Measurements from ENCODE around the gene LINC00237. TPM values are rescaled to one million over a fixed set of nuclear protein-coding genes. Genes with fewer than 3 reads are reported as not detected.

The LINC00237 gene
- total and polyA plus RNA-seq, 9 of the 15 experiments (the other 6 are each of a cell fraction or from before 2014, with no cell fraction given): not detected

GRCh38 chr20:21141825-21142224 lies 35.7 kb upstream of the LINC00237 start (continued):
- no peak for TF ChIP-seq ATF1 (CRISPR knock-in tag; IDR thresholded peaks at IDR 0.05)
- TF ChIP-seq ATF1 (tag; IDR thresholded peaks at IDR 0.05): peak; percentile 31; the same call in 1 of the 2 replicates
- no peak for TF ChIP-seq ZNF280B (CRISPR knock-in tag; IDR thresholded peaks at IDR 0.05)
- no peak for TF ChIP-seq FOXA1 (IDR thresholded peaks at IDR 0.05; ENCODE audit: borderline replicate concordance)
- TF ChIP-seq POLR3G (IDR thresholded peaks at IDR 0.05; ENCODE audit: extremely low read depth, insufficient read length, insufficient replicate concordance): no peak
- TF ChIP-seq HDGF (IDR thresholded peaks at IDR 0.05): 0 out of 2 replicates have a peak, but pooled peaks have one; percentile 36
- TF ChIP-seq PHTF2 (CRISPR knock-in tag; IDR thresholded peaks at IDR 0.05): no peak
- no peak for TF ChIP-seq SMAD2 (IDR thresholded peaks at IDR 0.05; ENCODE audit: low read depth, low read length)
- no peak for TF ChIP-seq PRPF4 (IDR thresholded peaks at IDR 0.05; ENCODE audit: insufficient read depth, low read depth, low read length, poor library complexity, severe bottlenecking)
- TF ChIP-seq TAF7 (tag; IDR thresholded peaks at IDR 0.05): no peak
- TF ChIP-seq RCOR1 (IDR thresholded peaks at IDR 0.05; ENCODE audit: borderline replicate concordance in 1 of 2, low read depth in 2 of 2, low read length in 2 of 2): no peak
- TF ChIP-seq GTF2F1 (IDR thresholded peaks at IDR 0.05; ENCODE audit: low read depth, low read length): no peak
- no peak for TF ChIP-seq TRIM25 (IDR thresholded peaks at IDR 0.05; ENCODE audit: borderline replicate concordance)
- 0 out of 2 replicates have a peak, but pooled peaks have one; percentile 19 for TF ChIP-seq MYNN (IDR thresholded peaks at IDR 0.05)
- TF ChIP-seq MYNN (CRISPR knock-in tag; IDR thresholded peaks at IDR 0.05): no peak
- no peak for TF ChIP-seq ZNF444 (CRISPR knock-in tag; IDR thresholded peaks at IDR 0.05)
- no peak for TF ChIP-seq MCM2 (IDR thresholded peaks at IDR 0.05; ENCODE audit: low read depth)
- TF ChIP-seq HNRNPLL (IDR thresholded peaks at IDR 0.05; ENCODE audit: low read depth, low read length, poor library complexity, severe bottlenecking): no peak
- no peak for TF ChIP-seq FOS (IDR thresholded peaks at IDR 0.05; ENCODE audit: extremely low read depth, insufficient read length)
- TF ChIP-seq TFAP4 (CRISPR knock-in tag; IDR thresholded peaks at IDR 0.05; ENCODE audit: borderline replicate concordance): no peak
- no peak for TF ChIP-seq CREB5 (CRISPR knock-in tag; IDR thresholded peaks at IDR 0.05)
- TF ChIP-seq SNRNP70 (optimal IDR thresholded peaks at IDR 0.05; ENCODE audit: low read depth, low read length): no peak
- TF ChIP-seq CHCHD3 (CRISPR knock-in tag; IDR thresholded peaks at IDR 0.05): no peak
- no peak for TF ChIP-seq BRD4 (IDR thresholded peaks at IDR 0.05)
- TF ChIP-seq ILK (tag; IDR thresholded peaks at IDR 0.05; ENCODE audit: borderline replicate concordance, low read depth): no peak
- TF ChIP-seq TFAM (CRISPR knock-in tag; conservative IDR thresholded peaks at IDR 0.05): no peak
